ENCODE results near the gene VPS35L.

The VPS35L gene

GRCh38 chr16:19555186-19555937 lies at the start of gene VPS35L:
TSS of gene VPS35L (plus strand) at chr16:19555703. CDS start at chr16:19555730, 27 bp downstream.
- DNase-seq, result peak; percentile 97

GRCh38 chr16:19506965-19507364 lies 48.5 kb upstream of the VPS35L start:
- DNase-seq, result no peak

GRCh38 chr16:19507867-19508266 lies 47.6 kb upstream of the VPS35L start:
- DNase-seq, result no peak

GRCh38 chr16:19512297-19512696 lies 43.2 kb upstream of the VPS35L start:
- no peak for DNase-seq

- DNase-seq, result no peak
These were observed 42.0 kb upstream of the VPS35L start for GRCh38 chr16:19513377-19514053.

GRCh38 chr16:19515757-19516156 lies 39.7 kb upstream of the VPS35L start:
- DNase-seq, result no peak

- no peak for DNase-seq
These were observed 37.9 kb upstream of the VPS35L start for GRCh38 chr16:19517424-19518089.

- no peak for DNase-seq
These were observed 37.1 kb upstream of the VPS35L start for GRCh38 chr16:19518388-19518787.

- no peak for DNase-seq
These were observed 34.6 kb upstream of the VPS35L start for GRCh38 chr16:19520861-19521331.

GRCh38 chr16:19521471-19522396 lies 33.8 kb upstream of the VPS35L start, which contains the start of gene GDE1:
TSS of gene GDE1 (minus strand) at chr16:19522098. CDS start at chr16:19521964, 134 bp downstream.
- peak; percentile 48 for DNase-seq

- DNase-seq, result no peak
These were observed 33.1 kb upstream of the VPS35L start for GRCh38 chr16:19522397-19522732.

GRCh38 chr16:19522760-19523159 lies 32.7 kb upstream of the VPS35L start:
- no peak for DNase-seq

GRCh38 chr16:19523184-19523558 lies 32.3 kb upstream of the VPS35L start:
- DNase-seq, result no peak

GRCh38 chr16:19523559-19524355 lies 31.7 kb upstream of the VPS35L start, which contains the start of gene CCP110:
TSS of gene CCP110 (plus strand) at chr16:19523942. CDS start at chr16:19527882, 3,940 bp downstream.
- DNase-seq, result peak; percentile 91

GRCh38 chr16:19524356-19524615 lies 31.2 kb upstream of the VPS35L start:
- no peak for DNase-seq

- DNase-seq, result no peak
These were observed 30.7 kb upstream of the VPS35L start for GRCh38 chr16:19524616-19525384.

- DNase-seq, result no peak
These were observed 30.1 kb upstream of the VPS35L start for GRCh38 chr16:19525385-19525723.

- DNase-seq, result no peak
These were observed 28.3 kb upstream of the VPS35L start for GRCh38 chr16:19527161-19527560.

GRCh38 chr16:19528666-19529065 lies 26.8 kb upstream of the VPS35L start:
- DNase-seq, result no peak

GRCh38 chr16:19532601-19533000 lies 22.9 kb upstream of the VPS35L start:
- DNase-seq, result no peak

- DNase-seq, result no peak
These were observed 15.1 kb upstream of the VPS35L start for GRCh38 chr16:19540241-19540970.

Measured in NCI-H524 treated with DMSO at 0.1 percent for 48 hours (cell line).